GM18868 (cell line): ENCODE results near the gene PNPLA7.
"Not testable (repeated sequence)": the region's sequence is repeated elsewhere in the genome, so short reads cannot be mapped to it uniquely, and the experiment has no call there.

Experiments used
- ATAC-seq: cut with Tn5 transposase; IDR thresholded peaks from one replicate; pipeline ENCODE4 v1.9.1; 2021; ENCODE audit warnings: mild to moderate bottlenecking, moderate library complexity; ENCODE audit not compliant: unreplicated experiment

Gene PNPLA7

GRCh38 chr9:137423514-137424291, 126.5 kb downstream of the PNPLA7 start:
- peak; percentile 27 for ATAC-seq

DNA sequence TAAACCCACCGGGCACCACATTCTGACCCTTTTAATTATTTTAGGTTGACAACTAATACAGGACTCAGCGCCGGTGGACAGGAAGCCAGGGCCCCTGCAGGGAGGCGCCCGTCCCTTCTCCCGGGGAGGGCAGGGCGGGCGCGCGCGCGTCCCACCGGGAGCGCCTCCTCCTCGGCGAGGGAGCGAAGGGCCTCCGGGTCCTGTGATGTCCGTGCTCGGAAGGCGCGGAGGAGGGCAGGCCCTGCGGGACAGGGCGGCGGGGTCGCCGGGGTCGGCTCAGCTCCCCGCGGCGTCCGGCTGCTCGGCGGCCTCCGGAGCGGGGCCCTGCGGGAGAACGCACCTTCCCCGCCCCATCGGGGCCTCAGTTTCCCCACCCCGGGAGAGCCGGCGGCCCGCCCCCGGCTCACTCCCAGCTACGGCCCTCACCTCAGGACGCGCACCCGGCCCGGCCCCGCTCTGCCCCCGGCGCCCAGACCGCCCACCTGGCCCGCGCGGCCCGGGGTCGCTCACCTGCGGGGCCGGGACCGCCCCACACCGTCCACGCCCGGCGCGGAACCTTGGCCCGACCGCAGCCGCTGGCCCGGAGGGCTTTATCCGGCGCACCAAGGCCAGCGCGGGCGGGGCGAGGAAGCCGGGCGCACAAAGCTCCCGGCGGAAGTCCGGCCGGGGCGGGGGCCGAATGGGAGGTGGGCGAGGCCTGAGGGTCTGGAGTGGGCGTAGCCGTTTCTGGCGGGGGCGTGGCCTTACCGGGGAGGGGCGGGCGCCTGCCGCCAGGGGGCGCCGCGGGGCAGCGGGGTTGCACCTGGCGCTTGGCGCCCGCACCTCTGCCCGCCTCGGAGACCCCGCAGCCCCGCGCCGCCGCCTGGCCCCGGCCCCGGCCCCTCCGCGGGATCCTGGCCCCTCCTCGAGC, 127.3 kb downstream of the PNPLA7 start, which contains the start of the genes EXD3 and NOXA1:
Gene EXD3, minus strand, starts transcription at position 559 of the 910 bp plus-strand sequence. CDS start 27,805 bp downstream, outside the sequence.
Gene NOXA1, plus strand, starts transcription at position 790 of the 910 bp plus-strand sequence. CDS start 137 bp downstream, outside the sequence.
- peak; percentile 85 for ATAC-seq

GRCh38 chr9:137421838-137422603, 128.2 kb downstream of the PNPLA7 start:
- ATAC-seq: no peak

GRCh38 chr9:137417161-137418021, 132.8 kb downstream of the PNPLA7 start:
- no peak for ATAC-seq

GRCh38 chr9:137416563-137417151, 133.5 kb downstream of the PNPLA7 start:
- no peak for ATAC-seq

- no peak for ATAC-seq
Measured at GRCh38 chr9:137416006-137416562, 134.1 kb downstream of the PNPLA7 start.

DNA sequence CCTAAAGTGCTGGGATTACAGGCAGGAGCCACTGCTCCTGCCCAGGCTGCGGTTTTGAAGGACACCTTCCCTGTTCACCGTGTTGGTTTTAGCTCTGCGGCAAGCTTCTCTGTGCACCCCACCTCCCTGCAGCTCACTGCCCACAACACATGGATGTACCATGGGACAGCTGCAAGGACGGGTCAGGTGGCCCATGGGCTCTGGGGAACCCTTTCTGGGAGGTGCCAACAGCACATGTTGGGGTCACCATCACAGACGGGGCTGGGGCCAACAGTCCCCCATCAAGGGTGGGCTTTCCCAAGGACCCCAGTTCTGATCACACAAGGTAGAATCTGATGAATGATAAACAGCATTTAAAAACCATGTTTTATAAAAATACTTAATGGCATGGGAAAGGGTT, 134.8 kb downstream of the PNPLA7 start:
- no peak for ATAC-seq

DNA sequence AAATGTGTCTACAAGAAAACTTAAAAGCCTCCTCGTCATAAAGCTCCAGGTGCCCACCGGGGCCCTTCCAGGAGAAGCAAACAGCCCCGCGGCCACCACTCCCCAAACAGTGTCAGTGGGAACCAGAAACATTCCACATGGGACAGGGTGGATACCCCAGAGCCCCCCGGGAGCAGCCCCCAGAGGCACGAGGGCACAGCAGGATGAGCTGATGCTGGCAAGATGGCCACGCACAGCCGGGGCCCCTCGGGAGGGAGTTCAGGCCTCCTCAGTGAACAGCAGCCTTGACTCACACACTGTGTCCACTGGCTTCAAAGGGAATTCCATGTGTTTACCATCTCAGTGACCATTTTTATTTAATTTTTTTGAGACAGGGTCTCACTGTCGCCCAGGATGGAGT, 137.8 kb downstream of the PNPLA7 start:
- no peak for ATAC-seq

DNA sequence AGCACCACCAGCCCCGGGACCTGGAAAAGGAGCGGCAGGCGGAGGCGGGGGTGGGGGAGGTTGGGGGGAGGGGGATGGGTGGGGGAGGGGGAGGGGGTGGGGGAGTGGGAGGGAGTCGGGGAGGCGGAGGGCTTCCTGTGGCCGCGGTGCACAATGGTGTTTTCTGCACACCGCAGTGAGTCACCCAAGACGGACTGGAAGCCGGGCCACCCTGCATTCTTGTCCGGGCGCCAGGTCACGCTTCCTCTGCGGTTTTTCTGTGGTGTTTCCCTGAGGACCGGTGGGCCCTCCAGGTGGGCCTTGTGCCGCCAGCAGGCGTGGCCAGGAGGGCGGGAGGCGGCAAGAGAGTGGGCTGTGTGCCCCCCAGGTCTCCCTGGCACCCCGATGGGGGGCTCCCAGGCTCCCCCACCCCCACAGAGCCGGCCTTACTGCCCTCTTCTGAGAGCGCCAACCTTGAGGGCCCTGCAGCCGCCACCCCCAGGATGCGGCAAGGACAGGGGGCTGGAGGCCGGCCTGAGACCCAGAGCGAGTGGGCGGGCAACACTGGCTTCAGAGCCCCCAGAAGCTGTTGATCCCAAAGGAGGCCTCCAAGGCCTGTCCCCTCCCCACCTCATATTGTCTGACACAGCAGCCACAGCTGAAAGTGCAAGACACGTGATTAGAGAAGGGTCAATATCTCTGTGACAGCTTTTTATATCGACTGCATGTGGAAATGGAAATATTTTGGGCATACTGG, 138.4 kb downstream of the PNPLA7 start:
- ATAC-seq: peak; percentile 53

GRCh38 chr9:137411260-137411644, 138.9 kb downstream of the PNPLA7 start:
- ATAC-seq: no peak

DNA sequence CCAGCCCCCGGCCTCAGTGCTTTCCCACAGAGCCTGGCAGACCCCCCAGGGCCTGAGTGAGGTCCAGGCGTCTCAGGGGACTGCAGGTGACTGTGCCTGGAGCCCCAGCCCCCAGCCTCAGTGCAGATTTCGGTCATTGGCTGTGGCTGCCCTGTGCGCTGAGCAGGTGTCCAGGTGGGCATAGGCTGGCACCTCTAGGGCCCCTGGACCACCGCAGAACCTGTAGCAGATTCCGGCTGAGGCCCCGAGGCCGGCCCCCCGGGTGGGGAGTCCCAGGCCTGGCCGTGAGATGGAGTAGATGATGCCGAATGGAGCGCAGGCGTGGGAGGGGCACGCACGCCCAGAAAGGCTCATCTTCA, 139.3 kb downstream of the PNPLA7 start:
- no peak for ATAC-seq

DNA sequence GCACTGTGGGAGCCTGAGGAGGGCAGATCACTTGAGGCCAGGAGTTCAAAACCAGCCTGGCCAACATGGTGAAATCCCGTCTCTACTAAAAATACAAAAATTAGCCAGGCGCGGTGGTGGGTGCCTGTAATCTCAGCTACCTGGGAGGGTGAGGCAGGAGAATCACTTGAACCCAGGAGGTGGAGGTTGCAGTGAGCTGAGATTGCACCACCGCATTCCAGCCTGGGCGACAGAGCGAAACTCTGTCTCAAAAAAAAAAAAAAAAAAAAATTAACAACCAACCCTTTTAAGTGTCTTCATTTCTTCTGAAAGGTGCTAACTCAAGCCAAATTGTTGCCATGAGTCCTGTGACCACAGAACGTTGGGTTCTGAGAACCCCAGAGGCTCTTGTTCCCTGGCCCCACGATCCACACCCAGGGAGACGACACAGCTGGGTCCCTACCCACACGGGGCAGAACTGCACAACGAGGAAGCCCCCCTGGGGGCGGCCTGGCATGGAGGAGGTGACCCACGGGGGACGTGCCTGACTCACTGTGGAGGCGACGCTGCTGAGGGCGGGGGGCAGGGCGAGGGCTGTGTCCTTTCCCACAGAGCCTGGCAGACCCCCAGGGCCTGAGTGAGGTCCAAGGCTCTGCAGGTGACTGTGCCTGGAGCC, 139.8 kb downstream of the PNPLA7 start:
- ATAC-seq: not testable (repeated sequence)
